Stromal cell of bone marrow (primary cell): ENCODE data around the gene PPTC7.
"Not testable (repeated sequence)": the region's sequence is repeated elsewhere in the genome, so short reads cannot be mapped to it uniquely, and the experiment has no call there.

ENCODE experiments used
- DNase-seq: peaks from one replicate; pipeline ENCODE4 v3.0.0-alpha.2; 2012; ENCODE audit warnings: low read depth

Gene PPTC7

DNA sequence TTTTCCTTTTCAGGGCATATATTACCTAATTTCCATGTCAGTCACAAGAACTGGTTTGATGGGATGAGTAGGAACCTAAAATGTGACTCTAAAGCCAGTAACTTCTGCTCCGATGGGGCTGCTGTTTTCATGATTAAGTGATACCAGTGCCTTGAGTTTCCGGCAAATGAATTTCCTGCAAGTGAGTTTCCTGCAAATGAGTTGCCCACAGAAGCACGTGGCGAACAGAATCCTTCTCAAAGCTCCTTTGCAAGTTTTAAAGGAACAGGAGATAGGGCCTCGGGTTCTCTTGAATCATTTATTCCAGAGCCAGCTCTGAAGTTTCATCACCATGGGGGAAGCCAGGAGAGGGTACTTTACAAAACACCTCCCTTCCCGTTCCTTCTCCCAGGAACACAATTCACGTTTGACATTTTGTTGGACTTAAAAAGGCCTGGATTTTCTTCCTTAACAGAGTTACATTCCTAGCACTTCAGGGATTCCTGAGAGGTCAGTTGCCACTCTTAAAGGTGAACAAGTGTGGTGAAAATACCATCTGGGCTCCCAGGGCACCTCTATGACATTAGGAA lies 2.2 kb upstream of the PPTC7 start:
- no peak for DNase-seq

GRCh38 chr12:110582276-110583136 lies 612 bp downstream of the PPTC7 start:
- no peak for DNase-seq

DNA sequence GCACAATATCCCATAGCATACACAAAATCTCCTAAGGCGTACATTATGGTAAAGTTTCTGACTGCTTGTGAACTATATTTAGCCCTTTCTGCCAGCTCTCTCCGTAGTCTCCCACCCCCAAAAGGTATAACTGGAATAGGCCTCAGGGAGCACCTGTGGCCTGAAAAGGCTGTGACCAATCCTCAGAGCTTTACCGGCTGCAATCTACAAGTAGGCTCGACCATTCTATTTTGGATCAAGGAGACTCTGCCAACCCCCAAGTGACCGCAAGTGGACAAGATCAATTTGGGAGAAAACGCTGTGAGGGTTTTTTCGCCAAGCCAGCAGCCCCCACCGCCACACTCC lies 1.2 kb downstream of the PPTC7 start:
- no peak for DNase-seq

GRCh38 chr12:110579535-110580253 lies 3.4 kb downstream of the PPTC7 start:
- no peak for DNase-seq

DNA sequence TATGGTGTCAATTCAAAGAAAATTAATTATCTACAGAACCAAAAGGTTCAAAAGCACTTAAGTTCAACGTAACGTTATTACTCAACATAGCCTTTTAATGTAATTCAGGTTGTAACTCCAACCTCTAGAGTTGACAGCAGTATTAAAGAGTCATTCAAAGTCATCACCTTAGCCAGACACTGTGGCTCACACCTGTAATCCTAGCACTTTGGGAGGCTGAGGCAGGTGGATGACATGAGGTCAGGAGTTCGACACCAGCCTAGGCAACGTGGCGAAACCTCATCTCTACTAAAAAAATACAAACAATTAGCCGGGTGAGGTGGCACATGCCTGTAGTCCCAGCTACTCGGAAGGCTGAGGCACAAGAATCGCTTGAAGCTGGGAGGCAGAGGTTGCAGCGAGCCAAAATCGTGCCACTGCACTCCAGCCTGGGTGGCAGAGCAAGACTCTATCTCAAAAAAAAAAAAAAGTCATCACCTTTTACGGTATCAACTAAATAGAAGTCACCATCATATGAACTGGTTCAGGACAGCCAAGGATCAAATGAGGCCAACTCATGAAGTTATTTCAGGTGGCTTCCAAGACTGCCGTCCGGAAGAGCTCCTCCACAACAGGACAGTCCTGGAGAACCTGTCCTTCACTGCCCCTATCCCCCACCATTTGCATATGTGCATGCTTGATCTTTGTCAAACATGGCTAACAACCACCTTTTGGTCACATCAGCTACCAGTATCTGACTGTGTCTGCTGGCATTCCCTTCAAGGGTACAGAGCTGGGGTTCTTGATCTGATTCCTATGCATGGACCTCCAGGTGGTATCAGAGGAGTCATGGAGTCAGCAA lies 4.2 kb downstream of the PPTC7 start:
- DNase-seq, result no peak

DNA sequence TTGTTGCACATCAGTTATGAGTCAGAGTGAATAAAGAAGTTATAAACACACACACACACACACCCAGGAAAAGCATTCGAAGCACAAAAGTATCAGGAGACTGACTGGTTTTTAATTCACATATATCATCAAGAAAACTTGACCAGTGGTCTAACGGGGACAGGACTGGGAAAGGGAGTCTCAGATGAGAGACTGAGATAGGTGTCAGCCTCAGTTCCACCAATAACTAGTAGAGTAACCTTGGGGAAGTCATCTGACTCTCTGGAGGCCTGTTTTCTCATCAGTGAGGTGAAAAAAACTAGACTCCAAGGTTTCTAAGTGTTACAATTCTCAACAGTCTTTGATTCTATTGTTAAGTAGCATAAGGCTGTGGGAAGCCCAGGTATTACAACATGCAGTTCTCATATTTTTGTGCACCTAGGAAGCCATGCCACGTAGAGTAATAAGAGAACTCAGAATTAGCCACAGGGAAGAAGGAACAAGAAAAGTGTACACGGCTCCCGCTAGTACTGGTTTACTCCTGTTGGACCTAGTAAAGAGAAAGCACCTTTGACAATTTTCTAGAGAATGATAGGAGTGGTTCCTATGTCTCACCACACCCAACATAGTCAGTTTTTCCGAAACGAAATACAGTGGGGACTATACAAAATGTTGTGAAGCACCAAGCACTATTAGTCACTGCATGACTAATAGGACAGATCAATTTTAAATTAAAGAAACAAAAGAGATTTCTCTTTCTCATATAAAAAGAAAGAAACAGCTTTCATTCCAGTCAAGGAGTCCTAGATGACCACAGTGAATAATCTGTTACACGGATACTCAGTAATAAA lies 5.0 kb downstream of the PPTC7 start:
- peak; percentile 96 for DNase-seq

DNA sequence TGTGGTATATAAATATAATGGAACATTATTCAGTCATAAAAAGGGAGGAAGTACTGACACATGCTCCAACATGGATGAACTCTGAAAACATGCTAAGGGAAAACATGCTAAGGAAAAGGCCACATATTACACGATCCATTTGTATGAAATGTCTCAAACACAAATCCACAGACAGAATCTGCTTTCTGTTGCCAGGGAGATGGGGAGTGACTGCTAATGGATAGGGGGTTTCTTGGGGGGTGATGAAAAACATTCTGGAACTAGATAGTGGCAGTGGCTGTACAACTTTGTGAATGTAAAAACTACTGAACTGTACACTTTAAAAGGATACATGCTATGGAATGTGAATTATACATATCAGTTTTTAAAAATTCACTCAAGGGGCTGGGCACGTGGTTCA lies 6.6 kb downstream of the PPTC7 start:
- DNase-seq, result no peak

GRCh38 chr12:110575326-110575725 lies 7.8 kb downstream of the PPTC7 start:
- DNase-seq, result no peak

GRCh38 chr12:110574717-110575230 lies 8.3 kb downstream of the PPTC7 start:
- not testable (repeated sequence) for DNase-seq

- no peak for DNase-seq
These were observed 9.1 kb downstream of the PPTC7 start for GRCh38 chr12:110574044-110574443.

DNA sequence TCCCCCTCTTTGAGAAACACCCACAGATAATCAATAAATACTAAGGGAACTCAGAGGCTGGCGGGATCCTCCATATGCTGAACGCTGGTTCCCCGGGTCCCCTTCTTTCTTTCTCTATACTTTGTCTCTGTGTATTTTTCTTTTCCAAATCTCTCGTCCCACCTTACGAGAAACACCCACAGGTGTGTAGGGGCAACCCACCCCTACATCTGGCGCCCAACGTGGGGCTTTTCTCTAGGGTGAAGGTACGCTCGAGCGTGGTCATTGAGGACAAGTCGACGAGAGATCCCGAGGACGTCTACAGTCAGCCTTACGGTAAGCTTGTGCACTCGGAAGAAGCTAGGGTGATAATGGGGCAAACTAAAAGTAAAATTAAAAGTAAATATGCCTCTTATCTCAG lies 12.3 kb downstream of the PPTC7 start:
- DNase-seq, result not testable (repeated sequence)

DNA sequence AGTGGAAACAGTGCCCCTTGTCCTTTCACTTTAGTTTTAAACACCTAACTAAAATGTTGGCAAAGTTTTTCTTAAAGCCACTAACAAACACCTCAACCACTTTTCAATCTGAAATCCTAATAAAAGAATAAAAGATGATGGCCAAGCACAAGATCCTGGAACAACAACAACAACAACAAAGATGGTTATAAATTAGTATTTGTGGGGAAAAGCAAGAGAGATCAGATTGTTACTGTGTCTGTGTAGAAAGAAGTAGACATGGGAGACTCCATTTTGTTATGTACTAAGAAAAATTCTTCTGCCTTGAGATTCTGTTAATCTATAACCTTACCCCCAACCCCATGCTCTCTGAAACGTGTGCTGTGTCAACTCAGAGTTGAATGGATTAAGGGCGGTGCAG lies 13.3 kb downstream of the PPTC7 start:
- not testable (repeated sequence) for DNase-seq

- DNase-seq, result no peak
These were observed 14.4 kb downstream of the PPTC7 start for GRCh38 chr12:110568752-110569151.

GRCh38 chr12:110566993-110567392 lies 16.1 kb downstream of the PPTC7 start:
- no peak for DNase-seq

- DNase-seq, result no peak
These were observed 16.9 kb downstream of the PPTC7 start for GRCh38 chr12:110565894-110566871.

DNA sequence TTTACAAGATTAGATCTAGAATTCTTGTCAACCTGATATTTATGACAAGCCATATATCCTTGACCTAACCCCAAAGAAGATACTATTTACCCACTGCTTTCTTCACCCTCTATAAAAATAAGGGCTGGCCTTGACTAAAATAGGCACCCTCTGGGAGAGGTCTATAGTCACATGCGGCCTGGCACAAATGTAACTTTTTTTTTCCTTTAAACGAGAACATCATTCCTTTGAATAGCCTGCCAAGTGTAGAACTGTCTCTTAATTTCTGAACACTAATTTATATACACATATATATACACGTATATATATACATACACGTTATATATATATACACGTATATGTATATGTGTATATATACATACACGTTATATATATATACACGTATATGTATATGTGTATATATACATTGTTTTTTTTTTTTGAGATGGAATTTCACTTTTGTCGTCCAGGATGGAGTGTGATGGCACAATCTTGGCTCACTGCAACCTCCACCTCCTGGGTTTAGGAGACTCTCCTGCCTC lies 18.6 kb downstream of the PPTC7 start:
- no peak for DNase-seq

DNA sequence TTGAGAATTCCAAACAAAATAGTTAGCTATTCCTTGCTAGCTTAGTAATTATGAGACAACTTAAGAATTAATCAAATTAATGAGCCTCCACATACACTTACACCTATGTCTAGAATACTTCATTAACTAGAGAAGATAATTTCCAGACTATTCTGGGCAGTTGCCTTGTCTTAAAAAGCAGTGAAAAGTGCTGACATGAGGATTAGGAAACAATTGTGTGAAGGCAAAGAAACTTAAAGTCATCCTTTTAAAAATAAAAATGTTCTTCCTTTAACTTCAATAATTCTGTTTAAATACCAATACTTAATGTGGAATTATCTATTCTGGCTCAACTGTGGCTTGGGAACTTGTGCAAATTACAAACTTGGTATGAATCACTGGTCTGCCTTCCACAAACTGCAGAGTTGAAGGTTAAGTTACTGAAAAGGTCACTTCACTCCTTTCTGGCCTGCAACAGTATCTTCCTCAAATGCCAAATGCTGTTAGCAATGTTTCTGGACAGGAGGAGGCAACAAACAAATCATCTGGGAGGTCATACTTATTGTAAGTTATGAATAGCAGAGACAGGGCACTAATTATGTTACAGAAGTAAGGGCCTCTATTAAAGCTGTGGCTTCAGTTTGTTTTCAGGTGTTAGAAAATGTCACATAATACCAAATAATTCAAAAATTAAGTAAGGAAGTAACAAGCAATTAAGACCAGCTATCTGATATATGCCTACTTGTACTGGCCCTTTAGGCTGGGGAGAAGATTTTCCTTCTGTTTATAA lies 19.2 kb downstream of the PPTC7 start:
- DNase-seq, result peak; percentile 40

- not testable (repeated sequence) for DNase-seq
These were observed 20.7 kb downstream of the PPTC7 start for GRCh38 chr12:110562386-110562785.
